HTERT RPE-1 (cell line): ENCODE data around the gene RPGRIP1L.

Experiments used
- in situ Hi-C: fragments of 300-500 bp; cut with MboI; formaldehyde crosslinking; loops from 4 replicates; pipeline ENCODE4 v1.14.3; 2020; ENCODE audit warnings: low sequenced_read_pairs

Gene RPGRIP1L

DNA sequence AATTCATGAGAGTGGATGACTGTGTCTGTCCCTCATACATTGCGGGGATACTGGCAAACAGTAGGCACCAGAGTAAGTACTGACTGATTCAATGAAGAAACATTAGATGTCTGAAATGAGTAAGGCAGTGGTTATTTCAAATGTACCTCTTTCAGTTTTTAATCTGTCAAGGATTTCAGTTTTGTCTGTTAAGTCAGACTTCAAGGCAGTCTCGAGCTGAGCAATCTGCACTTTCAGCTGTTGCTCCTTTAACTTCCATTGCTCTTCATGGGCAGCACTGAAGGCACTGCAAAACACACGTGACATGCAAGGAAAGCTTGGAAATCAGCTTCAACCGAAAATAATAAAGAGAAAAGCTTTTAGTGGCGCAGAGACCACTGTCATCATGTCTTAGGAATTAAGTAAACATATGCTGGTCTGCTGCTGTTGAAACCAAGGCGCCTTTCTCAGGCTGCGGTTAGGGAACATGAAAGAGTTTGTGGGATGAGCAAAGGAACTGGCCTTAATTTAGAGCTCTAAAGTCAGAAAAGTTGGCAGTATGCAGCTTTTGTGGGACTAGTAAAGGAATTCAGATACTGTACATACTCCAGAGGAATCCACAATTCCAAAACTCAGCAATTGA is 38.8 kb downstream of the RPGRIP1L start:
- in situ Hi-C loops, result no loop called here

DNA sequence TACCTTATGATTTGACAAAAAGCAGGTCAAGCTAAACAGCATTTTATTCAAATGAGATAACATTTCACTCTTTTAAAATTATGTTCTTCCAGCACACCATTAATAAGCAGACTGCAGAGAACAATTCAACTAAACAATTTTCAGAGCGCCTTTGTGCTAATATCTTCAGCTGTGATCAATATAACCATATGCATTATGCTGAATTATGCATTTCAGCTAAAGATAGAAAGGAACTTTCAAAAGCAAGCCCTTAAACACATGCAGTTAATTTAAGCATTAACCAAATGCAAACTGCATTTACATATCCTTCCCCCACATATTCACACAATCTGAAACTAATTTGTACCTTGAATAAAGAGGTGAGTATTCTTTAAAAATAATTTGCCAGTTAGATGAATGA is 41.6 kb downstream of the RPGRIP1L start:
- in situ Hi-C loops, result no loop called here

DNA sequence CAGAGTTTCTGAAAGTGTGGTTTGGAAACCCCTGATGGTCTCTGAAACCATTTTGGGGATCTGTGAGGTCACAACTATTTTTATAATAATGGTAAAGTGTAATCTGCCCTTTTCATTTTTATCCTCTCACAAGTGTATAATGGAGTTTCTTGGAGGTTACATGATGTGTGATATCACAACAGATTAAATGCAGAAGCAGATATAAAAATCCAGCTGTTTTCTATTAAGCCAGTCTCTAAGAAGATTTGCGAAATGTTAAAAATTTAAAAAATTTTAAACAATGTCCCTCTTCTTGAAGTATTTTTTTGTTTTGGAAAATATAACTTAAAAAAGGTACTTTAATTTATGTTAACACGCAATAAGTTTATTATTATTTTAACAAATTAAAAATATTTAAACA is 48.7 kb downstream of the RPGRIP1L start:
- in situ Hi-C loops, result no loop called here

DNA sequence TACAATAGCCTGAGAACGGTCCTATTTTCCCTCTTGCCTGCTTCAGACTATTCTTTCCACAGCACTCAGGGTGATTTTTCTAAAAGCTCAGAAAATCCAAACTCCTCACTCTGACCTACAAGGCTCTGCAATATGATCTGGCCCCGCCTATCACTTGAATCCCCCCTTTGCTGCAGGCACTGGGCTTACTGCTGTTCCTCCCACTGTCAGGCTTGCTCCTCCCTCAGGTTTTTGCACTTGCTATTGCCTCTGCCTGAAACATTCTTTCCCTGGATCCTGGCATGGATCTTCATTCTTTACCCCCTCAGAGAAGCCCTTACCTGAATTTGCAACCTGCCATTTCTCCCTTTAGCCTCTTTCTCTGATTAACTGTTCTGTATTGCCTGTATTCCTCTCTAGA is 52.3 kb downstream of the RPGRIP1L start:
- in situ Hi-C loops, result no loop called here

DNA sequence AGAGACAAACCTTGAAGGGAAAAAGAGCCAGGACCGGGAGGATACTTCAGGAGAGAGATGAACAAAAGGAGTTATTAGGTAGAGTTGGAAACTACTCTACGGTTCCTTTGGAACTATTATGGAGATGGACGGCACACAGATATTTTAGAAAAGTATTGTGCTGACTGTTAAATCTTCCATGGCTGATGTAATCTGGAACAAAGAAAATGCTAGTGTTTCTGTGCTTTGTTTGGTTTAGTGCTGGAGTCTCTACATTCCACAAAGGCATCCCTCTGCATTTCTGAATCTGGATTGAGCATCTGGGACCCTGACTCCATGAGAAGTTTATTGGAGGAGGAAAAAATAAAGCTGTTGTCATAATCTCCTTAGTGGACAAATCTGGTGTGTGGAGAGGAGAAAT is 57.2 kb downstream of the RPGRIP1L start:
- in situ Hi-C loops, result no loop called here

DNA sequence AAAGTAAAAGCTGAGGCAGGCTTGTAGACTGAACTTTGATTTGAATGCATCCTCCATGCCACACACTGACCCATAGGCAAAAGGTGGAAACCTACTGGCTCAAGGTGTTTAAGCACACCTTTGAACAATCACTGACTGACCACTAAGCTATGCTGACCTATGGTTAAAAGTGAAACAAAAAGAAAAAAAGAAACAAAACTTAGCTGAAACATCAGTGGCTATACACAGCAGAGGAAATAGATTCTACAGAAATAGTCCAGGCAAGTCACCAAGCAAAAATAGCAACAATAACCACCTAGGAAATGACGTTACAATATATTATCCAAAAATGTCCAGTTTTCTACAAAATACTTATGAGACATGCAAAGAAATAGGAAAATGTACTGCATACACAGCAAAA is 60.2 kb downstream of the RPGRIP1L start:
- in situ Hi-C loops, result no loop called here

DNA sequence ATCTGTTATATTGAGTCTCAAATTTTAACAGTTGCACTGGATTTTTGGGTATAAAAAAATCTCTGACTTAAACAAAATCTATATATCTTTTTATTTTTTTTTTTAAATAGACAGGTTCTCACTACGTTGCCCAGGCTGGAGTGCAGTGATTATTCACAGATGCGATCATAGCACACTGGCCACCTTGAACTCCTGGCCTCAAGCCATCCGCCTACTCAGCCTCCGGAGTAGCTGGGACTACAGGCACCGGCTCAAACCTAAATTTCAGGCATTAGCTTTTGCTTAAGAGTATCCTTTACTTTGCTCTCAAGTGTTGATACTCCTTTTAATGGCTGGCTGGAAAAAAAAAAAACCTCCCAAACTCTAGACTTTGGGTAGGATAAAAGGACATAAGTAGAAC is 61.6 kb downstream of the RPGRIP1L start:
- in situ Hi-C loops, result no loop called here

DNA sequence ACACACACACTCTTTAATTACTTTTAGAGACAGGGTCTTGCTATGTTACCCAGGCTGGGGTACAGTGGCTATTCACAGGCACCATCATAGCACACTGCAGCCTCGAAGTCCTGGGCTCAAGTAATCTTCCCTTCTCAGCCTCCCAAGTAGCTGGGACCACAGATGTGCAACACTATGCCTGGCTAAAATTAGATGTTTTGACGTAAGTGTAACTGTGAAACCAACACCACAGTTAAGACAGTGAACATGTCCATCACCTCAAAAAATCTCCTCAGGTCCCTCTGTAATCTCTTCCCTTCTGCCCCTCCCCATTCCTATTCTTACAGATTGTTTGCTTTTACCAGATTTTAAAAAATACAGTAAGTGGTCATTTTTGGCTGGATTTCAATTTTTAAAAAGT is 66.7 kb downstream of the RPGRIP1L start:
- in situ Hi-C loops, result no loop called here

DNA sequence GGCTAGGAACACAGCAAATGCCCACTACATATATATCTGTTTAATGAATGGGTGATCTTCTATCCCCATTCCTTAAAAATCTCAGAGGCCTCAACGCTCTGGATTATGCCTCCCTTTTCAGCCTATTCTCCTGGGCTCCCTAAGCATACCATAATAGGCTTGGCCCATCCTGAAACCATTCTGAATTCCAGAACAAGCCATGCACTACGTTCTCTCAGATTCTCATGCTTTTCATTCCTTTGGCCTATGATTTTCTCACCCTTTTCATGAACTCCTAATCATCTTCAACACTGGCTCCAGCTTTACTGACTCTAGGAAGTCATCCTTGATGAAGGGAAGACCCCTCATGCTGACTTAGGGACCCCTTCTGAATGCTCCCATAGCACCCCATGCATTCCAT is 71.1 kb downstream of the RPGRIP1L start:
- in situ Hi-C loops, result no loop called here

DNA sequence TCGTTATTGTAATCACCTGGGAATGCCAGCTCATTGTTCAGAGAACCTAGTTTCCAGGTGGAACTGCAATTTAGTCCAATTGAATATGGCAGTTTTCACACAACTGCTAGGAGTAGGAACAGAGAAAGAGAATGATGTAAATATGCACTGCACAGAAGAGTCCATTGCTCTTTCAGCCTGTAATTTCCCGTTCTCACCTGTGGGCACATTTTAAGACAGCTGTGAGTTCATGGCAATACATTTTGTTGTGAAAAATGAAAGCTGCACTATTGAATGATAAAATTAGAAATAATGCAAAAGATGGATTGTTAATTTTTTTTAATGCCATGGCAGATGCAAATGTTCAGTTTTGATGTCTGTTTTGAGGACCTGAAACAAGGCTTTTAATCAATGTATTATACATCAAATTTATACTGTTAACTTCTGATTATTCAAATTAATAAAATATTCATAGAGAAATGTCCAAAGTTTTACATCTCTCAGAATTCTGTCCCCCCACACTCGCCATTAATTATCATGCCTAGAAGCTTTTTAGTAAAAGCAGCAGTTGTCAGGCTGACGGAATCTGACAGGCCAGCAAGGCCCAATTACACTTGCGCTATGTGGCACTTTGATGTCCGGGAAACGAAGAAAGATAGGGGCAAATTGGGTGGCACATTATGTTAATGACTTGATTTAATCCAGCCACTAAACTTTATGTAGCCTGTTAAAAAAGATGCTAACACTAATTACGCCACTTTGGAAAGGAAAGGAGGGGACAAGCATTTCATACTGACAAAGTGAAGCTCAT is 72.2 kb downstream of the RPGRIP1L start:
- in situ Hi-C loops, result no loop called here

DNA sequence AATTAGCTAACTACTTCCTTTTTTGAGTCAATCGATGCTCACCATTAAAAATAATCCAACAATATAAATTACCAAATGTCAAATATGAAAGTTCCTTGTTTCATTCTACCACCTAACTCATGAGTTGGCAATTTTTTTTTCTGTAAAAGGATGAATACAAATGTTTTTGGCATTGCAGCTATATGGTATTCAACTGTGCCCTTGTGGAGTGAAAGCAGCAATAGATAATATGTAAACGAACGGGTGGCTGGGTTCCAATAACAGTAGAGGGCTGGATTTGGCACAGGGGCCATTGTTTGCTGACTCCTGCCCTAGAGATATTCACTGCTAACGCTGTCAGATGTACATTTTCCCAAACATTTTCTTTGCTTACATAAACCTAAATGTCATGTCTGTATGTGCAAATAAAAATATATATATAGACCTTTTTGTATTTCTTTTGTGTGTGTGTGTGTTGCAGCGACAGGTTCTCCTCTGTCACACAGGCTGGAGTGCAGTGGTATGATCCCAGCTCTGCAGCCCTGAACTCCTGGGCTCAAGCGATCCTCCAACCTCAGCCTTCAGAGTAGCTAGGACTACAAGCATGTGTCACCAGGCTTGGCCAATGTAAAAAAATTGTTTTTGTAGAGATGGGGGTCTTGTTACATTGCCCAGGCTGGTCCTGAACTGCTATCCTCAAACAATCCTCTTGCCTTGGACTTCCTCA is 73.9 kb downstream of the RPGRIP1L start:
- in situ Hi-C loops, result no loop called here

DNA sequence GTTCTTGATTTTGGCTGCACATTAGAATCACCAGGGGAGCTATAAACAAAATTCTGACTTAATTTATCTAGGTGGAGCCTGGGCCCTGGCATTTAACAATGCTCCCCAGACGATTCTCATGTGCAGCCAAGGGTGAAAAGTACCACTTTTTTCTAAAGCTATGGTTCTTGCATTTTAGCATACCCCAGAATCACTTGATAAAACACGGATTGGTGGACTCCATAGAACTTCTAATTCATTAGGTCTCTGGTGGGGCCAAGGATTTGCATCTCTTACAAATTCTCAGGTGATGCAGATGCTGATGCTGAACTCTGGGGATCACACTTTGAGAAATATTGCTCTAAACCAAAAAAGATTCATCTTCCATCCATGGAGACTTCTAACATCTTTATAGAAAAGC is 74.5 kb downstream of the RPGRIP1L start:
- in situ Hi-C loops, result no loop called here

DNA sequence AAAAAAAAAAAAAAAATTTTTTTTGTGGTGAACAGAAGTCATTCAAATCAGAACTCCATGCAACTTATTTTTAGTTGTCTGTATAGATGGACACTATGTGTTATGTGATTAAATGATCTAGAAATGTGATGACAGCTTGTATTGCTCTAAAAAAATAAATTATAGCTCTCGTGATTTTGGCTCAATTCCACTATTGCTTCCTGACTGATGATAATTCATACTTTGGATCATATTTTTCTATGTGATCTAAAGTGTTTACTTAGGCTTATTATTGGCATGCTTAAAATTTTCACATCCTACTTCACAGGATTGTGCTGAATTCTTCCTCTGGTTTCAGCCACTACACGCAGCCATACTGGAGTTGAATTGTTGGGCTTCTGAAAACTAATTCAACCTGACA is 76.8 kb downstream of the RPGRIP1L start:
- in situ Hi-C loops, result no loop called here

DNA sequence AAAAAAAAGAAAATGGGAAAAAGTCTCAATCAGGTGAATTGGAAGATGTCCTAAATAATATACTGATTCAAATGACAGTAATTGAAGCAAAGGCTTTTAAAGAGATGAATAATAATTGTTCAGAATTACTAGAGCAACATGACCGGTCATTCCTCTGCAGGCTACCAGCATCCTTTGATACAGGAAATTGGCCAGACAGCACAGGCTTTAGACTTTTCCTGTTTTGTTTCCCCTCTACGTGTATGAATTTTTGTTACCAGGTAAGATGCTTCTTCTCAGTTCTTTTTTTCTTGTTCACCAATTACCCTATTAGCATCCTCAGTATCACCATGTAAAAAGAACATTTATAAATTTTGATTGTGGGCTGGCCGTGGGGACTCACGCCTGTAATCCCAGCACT is 77.5 kb downstream of the RPGRIP1L start:
- in situ Hi-C loops, result no loop called here

DNA sequence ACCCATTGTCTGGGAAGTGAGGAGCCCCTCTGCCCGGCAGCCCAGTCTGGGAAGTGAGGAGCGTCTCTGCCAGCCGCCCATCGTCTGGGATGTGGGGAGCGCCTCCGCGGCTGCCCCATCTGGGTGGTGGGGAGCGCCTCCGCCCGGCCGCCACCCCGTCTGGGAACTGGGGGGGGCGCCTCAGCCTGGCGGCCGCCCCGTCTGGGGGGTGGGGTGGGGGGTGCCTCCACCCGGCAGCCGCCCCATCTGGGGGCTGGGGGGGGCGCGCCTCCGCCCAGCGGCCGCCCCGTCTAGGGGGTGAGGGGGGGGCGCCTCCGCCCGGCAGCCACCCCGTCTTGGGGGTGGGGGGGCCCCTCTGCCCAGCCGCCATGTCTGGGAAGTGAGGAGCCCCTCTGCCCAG is 78.4 kb downstream of the RPGRIP1L start:
- in situ Hi-C loops, result no loop called here

DNA sequence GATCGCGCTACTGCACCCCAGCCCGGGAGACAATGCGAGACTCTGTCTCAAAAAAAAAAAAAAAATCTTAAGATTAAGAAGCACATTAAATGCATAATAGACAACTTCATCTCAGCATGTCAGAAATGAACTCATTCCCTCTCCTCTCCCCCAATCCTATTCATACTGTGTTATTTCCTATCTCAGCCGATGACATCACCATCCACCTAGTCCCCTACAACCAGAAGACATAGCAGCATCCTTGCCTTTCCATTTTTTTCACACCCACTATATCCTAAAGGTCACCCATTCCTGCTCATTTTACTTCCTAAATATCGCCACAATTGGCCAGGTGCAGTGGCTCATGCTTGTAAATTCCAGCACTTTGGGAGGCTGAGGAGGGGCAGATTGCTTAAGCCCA is 81.3 kb downstream of the RPGRIP1L start:
- in situ Hi-C loops, result no loop called here

DNA sequence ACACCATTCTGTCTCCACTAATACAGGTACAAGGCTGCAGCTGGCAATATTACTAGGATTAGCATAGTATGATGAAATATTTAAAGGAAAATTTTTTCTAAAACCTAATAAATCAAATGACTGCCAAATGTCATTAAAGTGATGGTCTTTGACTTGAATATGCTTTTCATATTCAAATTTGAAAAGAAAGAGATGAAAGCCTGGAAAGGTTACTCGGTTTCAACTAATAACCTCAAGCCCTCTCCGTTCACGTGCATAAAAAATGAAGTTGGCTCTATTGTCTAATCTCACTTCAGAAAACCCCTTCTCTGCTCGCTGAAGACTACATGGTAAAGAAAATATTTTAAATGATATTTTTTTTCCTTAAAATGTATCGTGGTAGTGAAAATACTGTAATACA is 83.2 kb downstream of the RPGRIP1L start:
- in situ Hi-C loops, result no loop called here

DNA sequence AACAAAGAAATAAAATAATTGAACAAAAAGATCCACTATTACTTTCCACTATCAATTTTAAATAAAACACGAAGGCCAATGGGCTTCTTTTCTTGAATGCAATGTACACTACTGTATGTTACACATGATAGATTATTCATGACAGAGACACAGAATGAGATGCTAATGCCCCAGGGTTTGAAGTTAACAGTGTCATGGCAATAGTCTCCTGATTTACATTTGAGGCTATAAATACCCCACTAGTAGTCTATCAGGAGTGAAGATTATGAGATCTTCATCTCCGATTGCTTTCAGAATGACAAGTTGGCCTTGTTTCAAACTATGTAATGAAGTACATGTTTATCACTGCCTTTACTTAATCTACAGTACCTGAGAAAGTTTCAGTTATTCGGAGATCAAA is 84.4 kb downstream of the RPGRIP1L start:
- in situ Hi-C loops, result no loop called here

DNA sequence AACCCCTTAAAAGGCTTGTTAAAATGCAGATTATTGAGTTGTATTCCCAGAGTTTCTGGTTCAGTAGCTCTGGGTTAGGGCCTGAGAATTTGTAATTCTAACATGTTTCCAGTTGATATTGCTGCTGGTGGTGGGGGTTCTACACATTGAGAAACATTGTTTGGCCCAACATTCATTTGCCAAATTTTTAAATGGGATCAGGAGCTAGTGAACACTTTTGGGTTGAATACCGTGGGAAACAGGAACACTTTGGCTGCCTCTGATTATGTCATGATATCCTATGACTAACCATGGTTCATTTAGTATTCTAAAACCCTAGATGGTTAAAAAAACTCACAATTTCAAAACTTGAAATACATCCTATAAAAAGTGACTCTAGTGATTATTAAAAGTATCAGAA is 89.3 kb downstream of the RPGRIP1L start:
- in situ Hi-C loops, result no loop called here

DNA sequence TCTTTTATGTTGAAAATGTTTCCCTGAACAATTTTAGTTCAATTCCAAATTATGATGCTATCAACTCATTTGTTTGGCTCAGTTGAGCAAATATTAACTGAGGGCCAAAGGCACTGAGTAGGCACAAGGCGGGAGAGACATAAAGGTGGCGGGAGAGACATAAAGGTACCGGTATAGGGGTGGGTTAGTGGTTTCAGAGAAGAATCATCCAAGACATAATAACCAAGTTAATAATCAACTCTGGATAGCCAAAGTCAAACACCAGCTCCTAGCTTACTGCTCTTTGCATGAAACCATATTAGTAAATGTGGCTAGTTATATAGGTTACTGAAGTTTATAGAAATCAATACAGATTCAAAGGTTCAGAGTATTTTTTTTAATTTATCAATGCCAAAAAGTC is 91.7 kb downstream of the RPGRIP1L start:
- in situ Hi-C loops, result no loop called here

DNA sequence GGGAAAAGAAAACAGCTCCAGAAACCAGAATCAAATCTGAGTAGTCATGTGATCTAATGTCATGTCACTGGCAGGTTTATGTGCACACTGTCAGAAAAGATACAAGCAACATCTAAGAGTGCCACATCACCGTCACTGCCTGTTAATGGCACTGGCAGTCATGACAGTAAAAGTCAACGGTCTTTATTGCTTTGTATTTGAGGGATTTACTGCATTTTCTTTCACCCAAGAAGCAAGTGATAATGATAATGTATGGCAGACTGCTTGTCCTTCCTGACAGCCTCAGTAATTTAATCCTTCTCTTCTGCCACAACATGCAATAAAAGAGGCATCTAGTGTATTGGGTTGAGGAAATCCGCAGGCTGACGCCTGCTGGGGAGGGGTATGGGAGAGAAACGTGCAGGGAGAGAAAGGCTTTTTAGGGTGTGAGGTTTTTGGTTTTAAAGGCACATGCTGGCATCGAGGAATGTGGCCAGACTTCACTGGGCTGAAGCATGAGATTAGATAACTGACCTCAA is 92.4 kb downstream of the RPGRIP1L start:
- in situ Hi-C loops, result no loop called here

DNA sequence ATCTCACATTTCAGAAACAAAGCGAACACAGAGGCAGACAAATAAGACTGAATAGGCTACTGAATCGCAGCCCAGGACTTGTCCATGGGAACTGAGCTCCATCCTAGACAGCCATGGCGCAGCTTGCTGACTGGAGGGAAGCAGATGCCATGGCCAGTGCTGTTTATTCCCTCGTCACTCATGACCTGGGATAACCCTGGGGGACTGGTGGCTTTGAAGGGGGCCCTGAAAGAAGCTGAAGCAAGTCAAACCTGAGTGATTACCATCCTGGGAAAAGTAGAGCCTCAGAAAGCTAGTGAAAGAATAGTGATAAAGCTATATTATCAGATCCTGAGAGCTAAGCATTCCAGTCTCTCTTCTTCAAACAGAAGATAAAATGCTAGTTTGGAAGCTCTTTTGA is 94.1 kb downstream of the RPGRIP1L start:
- in situ Hi-C loops, result no loop called here
